HG03520 (cell line): ENCODE measurements around the gene LRP5.

Experiments
- ATAC-seq: cut with Tn5 transposase; IDR thresholded peaks from one replicate; pipeline ENCODE4 v1.9.1; 2021; ENCODE audit warnings: mild to moderate bottlenecking, moderate library complexity; ENCODE audit not compliant: unreplicated experiment

Gene LRP5

DNA sequence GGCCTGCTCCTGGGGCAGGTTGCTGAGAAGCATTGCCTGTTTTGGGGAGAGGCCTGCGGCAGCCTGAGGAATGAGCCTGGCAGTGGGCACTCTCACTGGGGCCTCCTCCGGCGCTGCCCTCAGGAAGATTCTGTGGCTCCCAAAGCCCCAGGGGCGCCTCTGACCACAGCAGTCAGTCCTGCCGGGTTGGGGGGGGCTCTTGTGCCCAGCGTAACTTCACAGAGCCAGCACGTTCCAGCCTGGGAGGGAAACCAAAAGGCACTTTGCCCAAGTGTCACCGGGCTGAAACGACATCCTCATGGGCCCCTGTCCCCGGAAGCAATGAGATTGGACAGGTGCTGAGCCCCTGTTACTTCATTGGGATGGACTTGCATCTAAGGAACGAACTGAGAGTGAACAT, 4.3 kb upstream of the LRP5 start:
- ATAC-seq, result no peak

DNA sequence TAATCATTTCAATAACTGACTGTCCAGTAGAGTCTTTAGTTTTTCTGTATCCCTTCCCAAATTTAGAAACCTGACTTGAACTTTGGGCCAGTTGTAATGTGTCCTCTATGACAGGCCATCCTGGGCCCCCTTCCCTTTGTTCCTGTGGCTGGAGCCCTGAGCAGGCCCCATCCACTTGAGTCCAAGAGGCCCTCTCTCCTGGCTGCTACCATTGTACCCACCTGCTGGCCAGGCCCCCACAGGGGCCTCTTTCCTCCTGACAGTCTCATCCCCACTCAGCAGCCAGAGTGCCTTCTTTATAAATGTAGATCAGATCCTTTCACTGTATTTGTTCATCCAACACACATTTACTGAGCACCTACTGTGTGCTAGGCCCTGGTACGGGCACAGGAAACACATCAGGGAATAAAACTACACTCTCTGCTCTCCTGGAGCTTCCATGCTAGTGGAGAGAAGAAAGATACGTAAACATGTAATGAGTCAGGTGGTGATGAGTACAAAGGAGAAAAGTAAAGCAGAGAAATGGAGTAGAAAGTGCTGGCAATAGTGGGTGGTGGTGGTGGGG, 2.7 kb upstream of the LRP5 start:
- ATAC-seq, result no peak

DNA sequence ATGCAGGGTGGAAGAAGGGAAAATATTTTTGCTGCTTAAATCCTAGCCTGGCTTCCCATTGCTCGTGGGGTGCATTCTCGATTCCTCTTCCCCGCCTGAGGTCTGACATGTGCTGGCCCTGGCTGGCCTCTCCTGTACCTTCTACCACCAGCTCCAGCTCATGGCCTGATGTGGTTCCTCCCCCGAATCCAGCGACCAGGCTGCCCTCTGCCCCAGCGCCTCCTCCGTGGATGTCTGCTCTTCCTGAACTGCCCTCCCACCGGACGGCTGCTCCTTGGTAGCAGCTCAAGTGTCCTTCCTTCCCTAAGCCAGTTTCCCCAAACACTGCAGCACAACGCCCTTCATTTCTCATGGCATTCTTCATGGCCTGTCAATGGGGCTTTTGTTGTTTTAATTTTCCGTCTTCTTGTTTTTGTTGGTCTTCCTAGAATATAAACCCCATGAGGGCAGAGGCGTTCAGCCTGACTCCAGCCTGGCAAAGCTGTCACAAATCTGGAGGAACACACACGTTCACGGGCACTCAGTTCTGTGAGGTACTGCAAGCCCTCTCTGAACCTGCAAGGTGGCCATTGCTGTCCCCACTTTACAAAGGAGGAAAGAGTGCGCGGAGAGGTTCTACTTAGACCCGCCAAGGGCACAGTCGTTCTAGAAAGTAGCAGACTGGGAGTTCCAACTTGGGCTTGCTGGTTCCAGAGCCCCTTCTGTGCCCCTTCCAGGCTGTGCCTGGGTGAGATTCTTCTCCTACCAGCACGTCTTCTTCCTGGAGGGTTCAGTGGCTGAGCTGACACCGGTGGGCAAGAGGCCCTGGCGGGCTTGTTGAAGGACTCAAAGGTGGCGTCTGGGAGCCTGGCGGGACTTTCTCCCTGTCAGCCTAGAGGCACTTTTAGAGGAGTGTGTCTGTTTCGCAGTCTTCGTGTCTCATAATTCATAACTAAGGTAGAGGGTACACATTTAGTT, 953 bp upstream of the LRP5 start:
- ATAC-seq, result no peak

DNA sequence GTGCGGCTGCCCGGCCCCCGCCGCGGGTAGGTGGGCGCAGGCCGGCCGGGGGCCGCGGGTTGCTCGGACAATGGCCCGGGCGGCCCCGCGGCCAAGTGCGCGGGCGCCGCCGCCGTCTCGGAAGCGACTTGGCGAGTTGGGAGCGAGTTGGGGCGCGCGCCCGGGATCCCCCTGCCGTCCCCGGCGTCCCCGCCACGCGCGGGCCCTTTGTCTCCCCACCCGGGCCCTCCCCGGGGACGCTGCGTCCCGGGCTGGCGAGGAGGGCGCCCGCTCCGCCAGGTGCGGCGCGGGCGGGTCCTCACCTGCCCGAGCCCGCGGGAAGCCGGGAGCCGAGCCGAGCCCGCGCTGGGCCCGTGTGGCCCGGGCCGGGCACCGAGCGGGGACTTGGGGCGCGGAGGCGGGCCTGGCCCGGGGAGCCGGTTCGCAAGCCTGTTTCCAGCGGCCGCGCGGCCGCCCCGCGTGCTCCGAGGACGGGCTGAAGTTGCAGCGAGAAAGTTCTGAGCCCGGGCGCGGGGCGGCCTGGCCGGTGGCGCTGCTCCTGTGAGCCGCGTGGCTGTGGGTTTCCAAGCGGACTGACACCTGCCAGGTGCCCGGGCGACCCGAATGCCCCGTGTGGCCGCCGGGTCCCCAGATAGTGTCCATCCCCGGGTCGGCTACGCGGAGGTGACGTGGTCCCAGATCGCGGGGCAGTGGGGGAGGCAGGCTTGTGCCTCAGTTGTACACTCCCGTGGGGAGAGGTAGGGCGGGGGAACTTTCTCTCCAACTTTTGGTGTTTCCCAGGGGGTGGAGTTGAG, 586 bp downstream of the LRP5 start:
- ATAC-seq, result no peak

DNA sequence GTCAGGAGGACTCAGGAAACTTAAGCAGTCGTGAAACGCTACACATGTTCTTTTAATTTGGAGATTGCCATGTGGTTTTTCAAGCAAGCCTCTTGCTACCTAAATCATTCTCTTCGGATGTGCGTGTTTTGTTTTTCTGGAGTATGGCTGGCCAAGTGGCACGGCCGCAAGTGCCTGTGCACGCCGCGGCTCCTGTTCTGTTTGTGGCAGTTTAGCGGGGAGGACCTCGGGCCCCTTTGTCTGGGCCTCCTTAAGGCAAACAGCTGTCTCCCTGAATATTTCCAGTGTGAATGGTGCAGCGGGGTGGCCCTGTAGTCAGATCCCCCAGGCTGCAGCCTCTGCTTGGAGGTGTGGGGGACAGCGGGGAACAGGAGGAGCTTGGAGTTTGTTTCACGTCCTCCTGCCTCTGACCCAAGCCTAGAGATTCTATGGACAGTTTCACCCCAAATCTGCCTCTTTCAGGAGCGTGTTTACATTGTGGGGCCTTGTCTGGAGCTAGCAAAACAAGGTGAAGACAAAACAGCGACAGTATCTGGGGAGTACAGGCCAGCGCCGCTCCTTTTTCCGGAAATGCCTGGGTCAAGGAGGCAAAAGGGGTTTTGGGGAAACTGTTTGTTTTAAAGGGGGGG, 1.3 kb downstream of the LRP5 start:
- ATAC-seq, result no peak

DNA sequence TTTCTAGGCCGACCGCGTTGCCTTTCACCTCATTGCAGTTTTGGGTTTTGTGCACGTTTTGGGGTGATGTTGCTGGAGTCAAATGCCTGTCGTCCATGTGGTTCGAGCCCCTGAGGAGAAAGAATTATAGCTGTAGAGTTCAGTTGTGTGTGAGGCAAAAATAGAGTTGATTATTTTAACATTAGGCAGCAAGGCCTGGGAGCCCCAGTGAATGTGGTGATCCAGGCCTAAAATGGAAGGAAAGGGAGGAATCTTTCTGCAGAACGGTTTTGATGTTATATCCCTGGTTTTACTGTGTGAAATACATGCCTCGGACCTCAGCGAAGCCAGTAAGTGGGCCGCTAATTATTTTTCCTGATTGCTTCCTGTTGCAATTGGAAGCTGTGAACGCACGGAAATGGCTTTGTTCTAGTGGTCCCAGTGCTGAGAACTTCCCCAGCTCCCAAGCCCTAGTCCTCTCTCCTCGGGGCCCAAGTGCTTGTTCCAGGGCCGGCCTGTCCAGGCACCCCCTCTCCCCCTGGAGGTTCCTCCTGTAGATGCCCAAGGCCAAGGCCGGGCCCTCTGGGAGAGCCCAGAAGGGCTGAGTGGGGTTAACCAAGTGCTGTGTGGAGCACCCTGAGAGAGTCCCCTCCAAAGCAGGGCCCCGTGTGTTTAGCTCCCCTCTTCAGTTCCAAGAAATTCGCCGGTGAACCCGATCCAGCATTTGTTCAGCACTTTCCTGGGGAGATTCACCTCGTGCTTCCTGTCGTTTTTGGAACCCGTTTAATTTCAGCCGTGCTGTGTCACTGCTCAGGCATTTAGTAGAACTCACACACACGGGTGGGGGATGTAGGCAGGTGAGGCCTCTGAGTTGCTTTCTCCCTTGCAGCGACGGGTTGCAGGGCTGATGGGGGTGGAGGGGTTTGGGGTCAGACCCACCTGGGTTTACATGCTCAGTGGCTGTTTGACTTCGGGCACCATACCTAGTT, 2.1 kb downstream of the LRP5 start:
- no peak for ATAC-seq

DNA sequence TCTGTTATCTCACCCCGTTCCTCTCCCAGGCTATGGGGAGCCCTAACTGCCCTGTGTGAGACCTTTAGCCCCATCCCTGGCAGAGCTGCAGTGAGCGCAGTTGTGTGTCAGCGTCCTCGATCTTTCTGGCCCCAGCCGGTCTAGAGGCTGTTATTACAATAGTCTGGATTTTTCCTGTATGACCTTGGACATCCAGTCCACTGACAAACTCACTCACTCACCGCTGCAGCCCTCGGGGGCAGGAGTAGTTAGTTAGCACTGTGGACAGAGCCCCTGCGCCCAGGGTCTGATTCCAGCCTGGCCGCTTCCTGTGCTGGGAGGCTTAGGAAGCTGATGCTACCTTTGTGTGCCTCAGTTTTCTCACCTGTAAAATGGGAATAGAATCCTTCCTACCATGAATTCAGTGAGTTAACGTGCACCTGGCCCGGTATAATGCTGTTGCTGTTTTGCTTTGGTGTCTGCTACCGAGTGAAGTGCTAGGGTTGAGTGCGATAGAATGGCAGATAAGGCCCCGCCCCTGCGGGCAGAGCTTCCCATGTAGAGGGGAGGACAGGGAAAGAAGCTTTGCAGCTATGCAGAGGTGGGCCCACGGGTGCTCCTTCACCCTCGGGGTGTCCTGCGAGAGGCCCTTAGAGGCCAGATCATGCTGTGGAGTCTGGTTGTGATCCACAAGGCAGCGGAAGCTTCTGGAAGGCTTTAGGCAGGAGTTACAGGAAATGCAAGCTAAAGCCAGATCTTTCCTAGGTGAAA, 3.0 kb downstream of the LRP5 start:
- ATAC-seq, result no peak

DNA sequence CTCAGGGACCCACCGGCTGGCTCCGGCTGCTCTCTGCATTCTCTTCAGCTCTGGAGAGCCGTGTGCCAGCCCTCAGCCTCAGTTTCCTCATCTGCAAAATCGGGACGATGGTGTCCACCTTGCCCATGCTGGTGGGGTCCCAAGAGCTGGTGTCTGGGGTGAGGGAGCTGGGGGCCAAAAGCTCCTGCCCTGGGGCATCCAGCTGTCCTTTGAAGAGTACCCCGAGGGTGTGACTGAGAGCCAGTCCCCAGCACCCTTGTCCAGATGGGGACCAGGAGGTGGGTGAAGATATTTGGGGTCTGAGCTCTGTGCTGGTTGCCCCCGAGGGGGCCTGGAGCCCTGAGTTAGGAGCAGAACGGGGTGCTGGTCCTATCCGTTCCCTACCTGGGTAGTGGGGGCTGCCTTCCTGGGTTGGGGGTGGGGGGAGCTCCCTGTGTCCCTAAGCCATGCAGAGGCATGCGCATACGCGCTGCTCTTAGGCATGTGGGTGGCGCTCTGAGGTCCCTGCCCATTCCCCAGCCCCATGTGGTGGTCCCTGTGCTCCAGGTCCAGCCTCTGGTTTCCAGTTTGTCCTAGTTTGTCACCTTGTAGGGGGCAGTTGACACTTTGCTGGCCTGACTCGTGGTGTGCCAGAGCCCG, 4.9 kb downstream of the LRP5 start:
- ATAC-seq, result no peak

DNA sequence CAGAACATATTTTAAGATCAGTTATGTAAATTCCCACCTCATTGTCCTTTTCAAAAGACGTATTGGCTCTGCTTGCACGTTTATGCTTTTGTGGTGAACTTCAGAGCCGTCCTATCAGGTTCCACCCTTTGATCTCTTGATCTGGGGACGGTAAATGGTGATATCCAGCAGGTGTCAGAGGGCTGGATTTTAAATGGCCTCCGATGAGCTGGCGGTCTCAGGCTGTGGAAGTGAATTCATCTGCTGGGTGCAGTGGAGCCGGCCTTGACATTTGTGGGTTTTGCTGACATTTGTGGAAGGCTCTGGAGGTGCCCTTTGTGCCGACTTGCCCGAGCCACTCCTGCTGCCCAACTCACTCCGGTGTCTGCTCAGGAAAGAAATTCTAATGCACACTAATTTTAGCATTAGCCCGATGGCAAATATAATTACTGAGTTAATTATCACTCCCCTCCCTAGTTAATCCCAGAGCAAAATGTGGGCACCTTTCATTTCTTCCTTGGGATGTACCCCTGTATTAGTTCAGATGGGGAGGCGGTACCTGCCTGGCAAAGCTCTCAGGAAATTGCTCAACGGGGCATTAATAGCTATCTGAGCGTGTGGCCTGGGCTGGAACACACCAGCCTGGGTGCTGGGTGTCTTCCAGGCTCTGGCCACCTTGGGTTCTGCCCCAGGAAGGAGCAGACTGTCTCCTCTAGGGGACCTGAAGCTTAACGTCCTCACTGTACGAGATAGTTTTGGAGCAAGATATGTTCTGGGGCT, 9.1 kb downstream of the LRP5 start:
- no peak for ATAC-seq

DNA sequence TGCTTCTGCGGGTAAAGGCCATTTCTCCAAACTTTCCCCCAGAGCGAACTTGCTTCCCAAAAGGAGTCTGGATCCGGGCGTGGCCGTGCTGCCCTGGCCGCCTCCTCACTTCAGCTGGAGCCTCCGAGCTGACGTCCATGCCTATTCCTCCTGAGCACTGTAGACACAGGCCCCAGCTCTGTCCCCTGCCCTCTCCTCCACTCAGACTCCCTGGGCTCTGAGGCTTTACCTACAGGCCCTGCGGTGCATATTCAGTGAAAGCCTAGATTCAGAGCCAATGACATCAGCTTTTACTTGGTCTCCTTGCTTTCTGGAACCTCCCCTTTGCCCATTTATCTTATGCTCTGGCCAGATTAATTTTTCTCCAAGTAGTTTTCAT, 9.7 kb downstream of the LRP5 start:
- no peak for ATAC-seq

DNA sequence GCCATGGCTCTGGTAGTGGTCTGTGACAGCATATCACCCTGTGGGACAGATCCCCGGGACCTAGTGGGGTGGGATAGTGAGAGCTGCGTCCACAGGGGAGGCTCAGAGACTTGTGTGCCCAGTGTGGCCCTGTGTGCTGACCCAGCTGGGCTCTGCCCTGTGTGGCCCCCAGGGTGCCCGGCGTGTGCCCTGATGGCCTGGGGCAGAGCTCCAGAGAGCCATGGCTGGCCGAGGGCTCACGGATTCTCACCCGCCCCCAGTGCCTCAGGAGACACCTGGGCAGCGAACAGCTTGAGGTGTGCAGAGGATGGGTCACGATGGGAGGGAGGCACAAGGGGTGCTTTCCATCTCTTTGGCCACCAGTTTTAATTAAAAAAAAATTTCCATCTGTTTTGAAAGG, 11.8 kb downstream of the LRP5 start:
- no peak for ATAC-seq

DNA sequence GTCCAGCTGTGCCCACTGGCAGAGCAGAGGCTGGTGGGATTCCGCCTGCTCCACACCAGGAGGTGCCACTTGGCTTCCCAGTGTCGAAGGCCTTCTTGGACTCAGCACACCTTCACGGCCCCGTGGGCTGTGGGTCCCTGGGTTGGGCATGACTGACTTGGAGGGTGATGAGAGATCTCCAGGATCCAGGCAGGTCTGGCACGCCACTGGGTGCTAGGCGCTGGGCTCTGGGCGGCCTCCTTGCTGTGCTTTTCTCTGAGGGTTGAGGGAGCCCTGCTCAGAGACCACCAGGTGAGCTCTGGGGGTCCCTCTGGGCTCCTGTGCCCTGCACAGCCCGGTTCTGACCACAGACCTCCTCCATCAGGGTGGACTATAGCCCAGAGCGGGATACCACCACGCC, 12.3 kb downstream of the LRP5 start:
- ATAC-seq, result no peak

DNA sequence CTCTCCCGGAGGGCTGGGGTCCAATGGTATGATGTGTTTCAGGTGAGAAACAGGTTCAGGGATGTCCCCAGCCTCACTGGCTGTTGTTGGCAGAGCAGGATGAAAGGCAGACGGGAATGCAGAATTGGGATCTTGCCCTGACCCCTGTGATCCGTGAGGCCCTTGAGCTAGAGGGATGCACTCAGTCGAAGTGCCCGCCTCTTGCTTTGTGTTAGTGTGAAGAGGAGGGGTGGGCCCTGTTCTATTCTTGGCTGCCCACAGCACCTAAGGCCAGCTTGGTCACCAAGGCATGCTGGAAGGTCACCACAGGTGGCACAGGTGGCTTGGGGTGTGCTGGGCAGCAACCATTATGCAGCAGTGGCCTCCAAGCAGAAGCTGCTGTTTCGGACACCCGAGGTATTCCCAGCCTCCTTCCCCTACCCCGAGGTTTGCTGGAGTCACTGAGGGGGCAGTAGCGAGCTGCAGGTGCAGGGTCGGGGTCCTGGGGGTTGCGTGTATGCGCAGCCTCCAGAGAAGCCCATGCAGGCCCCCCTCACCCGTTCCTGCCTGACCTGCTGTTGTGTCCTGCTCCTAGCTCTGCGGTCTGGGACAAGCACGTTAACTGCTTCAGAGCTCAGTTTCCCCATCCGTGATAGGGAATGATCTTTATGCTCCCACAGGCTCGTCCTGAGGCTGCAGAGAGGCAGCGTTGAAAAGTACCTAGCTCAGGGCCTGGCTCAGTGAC, 13.0 kb downstream of the LRP5 start:
- no peak for ATAC-seq

DNA sequence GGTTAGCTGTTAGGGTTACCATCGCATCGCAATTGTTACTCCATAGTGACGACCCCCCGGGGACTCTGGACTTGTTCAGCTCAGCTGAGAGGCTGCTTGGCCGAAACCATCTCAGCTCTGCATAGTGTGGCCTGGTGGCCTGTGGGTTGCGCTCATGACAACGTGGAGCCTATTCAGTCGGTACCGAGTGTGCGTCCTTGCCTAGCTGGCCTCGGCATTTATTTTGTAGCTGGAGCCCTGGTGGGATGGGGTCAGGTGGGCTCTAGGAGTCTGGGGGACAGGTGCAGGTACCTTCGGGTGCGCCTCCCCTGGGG, 13.5 kb downstream of the LRP5 start:
- no peak for ATAC-seq

DNA sequence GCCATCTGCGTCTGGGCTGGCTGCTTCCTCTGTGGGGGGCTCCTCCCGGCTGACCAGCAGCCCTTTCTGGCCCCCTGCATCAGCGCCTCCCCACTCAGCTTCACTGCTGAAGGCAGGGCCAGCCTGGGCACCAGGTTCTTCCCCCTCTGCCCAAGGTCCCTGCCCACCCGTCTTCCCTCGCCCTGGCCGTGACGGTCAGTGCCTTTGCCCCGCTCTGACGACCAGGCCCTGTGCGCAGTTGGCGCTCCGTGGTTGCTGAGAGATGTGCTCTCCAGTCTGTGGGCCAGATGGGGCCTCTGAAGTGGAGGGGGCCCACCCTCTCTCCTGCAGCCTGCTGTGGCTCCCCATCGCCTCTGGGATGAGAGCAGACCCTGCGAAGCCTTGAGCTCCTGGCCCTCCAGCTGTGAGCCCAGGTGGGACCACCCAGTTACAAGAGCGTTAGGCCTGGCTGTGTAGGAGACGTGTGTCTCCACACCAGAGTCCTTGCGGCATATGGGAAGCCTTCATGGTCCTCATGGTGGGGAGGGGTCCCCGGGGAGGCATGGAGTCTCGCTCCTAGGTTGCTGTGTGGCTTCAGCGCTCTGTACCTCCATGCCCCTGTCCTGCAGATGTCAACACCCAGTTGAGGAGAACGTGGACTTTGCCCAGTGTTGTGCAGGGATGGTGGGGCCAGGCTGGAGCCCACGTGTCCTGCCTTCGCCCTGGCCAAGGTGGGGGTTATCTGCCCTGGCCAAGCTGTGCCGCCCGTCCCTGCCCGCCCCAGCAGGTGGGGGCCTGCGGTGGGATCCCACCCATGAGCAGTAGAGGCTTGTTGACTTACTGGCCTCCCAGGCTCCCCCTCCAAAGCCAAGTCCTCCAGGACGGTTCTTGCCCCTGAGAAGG, 14.2 kb downstream of the LRP5 start:
- no peak for ATAC-seq

DNA sequence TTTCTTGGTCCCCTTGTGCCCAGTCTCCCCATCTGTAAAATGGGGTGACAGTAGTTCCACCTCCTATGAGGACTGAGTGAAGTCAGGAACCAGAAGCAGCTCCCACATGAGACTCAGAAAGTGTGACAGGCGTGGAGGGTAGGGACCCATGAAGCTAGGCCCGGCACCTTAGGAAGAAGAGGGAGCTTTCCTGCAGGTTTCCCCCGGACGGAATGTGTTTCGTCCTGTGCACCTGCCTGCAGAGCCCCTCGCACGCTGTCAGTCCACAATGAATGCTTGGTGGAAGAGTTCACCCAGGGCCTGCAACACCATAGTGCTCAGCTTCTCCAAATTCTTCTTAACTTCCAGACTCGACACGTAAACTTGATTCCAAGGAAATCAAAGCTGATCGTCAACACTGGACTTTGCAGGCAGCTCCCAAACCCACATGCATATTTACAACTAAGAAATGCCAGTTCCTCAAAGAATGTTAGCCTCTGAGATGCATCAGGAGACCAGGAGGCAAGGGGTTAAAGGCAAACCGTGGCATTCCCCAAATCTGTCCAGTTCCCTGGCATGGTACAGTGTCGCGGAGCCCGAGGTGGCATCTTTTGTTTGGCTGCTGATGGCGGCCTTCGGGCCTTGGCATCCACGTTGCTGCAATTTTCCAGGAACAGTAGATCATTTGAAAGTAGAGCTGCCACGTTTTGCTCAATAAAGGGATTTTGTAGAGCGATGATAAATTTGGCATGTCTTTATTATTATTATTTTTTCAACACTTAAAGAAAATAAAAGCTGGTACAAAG, 15.4 kb downstream of the LRP5 start:
- no peak for ATAC-seq
